ENCODE results near the gene SLC46A3.

- TF ChIP-seq CTCF (IDR thresholded peaks at IDR 0.05; ENCODE audit: insufficient read depth, low read depth, low read length), result no peak
- no peak for TF ChIP-seq EZH2 (IDR thresholded peaks at IDR 0.05; ENCODE audit: insufficient read depth, low read length)
These were observed 33.7 kb downstream of the SLC46A3 start for GRCh38 chr13:28685114-28685513.
